Fibroblast of pulmonary artery (primary cell): ENCODE data around the gene PCDHGC5.
A peak's percentile ranks its signal among the peaks of the same experiment; 100 is the strongest.

ENCODE experiments used
- DNase-seq: peaks from one replicate; pipeline ENCODE4 v3.0.0-alpha.2; 2010; ENCODE audit warnings: low read depth
- H3K4me3 ChIP-seq: replicated peaks from 2 replicates; pipeline ENCODE4 v1.5.1; 2011; ENCODE audit warnings: low read depth, mild to moderate bottlenecking, control low read depth, low read length, moderate library complexity
- TF ChIP-seq, protein P1 (sequence below): IDR thresholded peaks from 2 replicates; pipeline ENCODE4 v1.5.1; 2011; ENCODE audit warnings: mild to moderate bottlenecking, control low read depth, low read length, inconsistent platforms; ENCODE audit errors: missing control alignments

The PCDHGC5 gene

DNA sequence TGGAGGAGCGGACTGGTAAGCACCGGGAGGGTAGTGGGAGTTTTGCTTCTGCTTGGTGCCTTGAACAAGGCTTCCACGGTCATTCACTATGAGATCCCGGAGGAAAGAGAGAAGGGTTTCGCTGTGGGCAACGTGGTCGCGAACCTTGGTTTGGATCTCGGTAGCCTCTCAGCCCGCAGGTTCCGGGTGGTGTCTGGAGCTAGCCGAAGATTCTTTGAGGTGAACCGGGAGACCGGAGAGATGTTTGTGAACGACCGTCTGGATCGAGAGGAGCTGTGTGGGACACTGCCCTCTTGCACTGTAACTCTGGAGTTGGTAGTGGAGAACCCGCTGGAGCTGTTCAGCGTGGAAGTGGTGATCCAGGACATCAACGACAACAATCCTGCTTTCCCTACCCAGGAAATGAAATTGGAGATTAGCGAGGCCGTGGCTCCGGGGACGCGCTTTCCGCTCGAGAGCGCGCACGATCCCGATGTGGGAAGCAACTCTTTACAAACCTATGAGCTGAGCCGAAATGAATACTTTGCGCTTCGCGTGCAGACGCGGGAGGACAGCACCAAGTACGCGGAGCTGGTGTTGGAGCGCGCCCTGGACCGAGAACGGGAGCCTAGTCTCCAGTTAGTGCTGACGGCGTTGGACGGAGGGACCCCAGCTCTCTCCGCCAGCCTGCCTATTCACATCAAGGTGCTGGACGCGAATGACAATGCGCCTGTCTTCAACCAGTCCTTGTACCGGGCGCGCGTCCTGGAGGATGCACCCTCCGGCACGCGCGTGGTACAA lies 12.6 kb upstream of the PCDHGC5 start:
- peak; percentile 82 for DNase-seq
- H3K4me3 ChIP-seq = peak overlapping the region; percentile 74
- TF ChIP-seq, protein P1, sequence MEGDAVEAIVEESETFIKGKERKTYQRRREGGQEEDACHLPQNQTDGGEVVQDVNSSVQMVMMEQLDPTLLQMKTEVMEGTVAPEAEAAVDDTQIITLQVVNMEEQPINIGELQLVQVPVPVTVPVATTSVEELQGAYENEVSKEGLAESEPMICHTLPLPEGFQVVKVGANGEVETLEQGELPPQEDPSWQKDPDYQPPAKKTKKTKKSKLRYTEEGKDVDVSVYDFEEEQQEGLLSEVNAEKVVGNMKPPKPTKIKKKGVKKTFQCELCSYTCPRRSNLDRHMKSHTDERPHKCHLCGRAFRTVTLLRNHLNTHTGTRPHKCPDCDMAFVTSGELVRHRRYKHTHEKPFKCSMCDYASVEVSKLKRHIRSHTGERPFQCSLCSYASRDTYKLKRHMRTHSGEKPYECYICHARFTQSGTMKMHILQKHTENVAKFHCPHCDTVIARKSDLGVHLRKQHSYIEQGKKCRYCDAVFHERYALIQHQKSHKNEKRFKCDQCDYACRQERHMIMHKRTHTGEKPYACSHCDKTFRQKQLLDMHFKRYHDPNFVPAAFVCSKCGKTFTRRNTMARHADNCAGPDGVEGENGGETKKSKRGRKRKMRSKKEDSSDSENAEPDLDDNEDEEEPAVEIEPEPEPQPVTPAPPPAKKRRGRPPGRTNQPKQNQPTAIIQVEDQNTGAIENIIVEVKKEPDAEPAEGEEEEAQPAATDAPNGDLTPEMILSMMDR = no peak

DNA sequence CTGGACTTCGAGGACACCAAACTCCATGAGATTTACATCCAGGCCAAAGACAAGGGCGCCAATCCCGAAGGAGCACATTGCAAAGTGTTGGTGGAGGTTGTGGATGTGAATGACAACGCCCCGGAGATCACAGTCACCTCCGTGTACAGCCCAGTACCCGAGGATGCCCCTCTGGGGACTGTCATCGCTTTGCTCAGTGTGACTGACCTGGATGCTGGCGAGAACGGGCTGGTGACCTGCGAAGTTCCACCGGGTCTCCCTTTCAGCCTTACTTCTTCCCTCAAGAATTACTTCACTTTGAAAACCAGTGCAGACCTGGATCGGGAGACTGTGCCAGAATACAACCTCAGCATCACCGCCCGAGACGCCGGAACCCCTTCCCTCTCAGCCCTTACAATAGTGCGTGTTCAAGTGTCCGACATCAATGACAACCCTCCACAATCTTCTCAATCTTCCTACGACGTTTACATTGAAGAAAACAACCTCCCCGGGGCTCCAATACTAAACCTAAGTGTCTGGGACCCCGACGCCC lies 11.8 kb upstream of the PCDHGC5 start:
- TF ChIP-seq, protein P1 = no peak
- peak overlapping the region; percentile 74 for H3K4me3 ChIP-seq

DNA sequence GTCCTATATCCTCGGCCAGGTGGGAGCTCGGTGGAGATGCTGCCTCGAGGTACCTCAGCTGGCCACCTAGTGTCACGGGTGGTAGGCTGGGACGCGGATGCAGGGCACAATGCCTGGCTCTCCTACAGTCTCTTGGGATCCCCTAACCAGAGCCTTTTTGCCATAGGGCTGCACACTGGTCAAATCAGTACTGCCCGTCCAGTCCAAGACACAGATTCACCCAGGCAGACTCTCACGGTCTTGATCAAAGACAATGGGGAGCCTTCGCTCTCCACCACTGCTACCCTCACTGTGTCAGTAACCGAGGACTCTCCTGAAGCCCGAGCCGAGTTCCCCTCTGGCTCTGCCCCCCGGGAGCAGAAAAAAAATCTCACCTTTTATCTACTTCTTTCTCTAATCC lies 11.1 kb upstream of the PCDHGC5 start:
- H3K4me3 ChIP-seq = peak overlapping the region; percentile 74
- DNase-seq = peak; percentile 20
- TF ChIP-seq, protein P1 = no peak

More for the DNA sequence above, 11.8 kb upstream of the PCDHGC5 start:
- DNase-seq = no peak

DNA sequence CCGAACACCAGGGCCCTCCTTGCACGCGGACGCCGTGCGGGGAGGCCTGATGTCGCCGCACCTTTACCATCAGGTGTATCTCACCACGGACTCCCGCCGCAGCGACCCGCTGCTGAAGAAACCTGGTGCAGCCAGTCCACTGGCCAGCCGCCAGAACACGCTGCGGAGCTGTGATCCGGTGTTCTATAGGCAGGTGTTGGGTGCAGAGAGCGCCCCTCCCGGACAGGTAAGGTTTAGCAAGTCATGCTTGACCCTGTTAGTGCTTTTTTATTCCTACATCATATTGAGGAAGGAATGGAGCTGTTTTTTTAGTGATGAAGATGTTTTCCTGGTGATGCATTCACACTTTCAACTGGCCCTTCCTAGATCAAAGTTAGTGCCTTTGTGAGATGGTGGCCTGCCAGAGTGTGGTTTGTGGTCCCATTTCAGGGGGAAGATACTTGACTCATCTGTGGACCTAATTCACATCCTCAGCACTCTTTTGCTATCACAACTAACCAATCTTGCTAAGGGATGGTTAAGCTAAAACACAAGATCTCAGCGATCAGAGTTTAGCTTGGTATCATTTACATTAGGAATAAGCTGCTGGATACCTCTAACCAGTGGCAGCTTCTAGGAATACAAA lies 10.4 kb upstream of the PCDHGC5 start:
- H3K4me3 ChIP-seq = peak overlapping the region; percentile 74
- TF ChIP-seq, protein P1 = peak; percentile 20

DNA sequence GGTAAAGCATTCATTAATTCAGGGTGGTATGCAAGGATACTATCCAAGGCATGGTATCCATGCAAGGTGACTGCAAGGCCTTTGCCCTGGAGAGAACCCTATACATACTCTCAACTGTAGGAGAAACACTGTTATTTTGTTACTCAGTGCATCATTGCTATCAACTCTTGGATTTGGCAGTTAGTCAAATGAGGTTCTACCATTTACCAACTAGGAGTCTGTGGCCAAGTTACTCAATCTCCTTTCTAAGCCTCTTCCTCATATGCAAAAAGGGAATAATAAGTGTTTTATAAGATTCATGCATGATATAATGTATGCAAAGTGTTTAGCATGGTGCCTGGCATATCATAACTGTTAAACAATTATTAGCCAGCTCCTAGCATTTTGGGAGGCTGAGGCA lies 9.1 kb upstream of the PCDHGC5 start:
- DNase-seq = peak; percentile 50
- no peak overlapping the region for H3K4me3 ChIP-seq
- TF ChIP-seq, protein P1 = no peak

More for the DNA sequence above, 10.4 kb upstream of the PCDHGC5 start:
- no peak for DNase-seq

DNA sequence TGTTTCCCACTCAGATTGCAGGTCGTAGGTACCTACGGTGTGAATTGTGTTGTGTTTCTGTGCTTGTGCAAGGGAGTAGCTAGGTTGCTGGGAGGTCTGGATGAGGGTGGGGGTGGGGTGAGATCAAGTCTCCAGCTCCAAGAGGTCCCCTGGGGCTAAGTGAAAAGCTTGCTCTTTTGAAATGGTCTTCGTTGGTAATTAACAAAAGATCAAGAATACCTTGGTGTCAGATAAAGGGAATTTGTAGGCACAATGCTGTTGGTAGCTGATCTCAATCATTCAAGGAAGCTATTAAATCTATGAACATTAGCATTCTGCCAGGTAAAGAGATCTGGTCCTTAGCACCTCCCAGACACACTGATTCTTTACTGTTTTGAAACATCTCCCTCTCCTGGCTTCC lies 5.0 kb upstream of the PCDHGC5 start:
- TF ChIP-seq, protein P1 = no peak
- no peak for DNase-seq
- no peak overlapping the region for H3K4me3 ChIP-seq
